ENCODE measurements around the gene SVBP.

The SVBP gene

GRCh38 chr1:42759114-42759513 lies 58.1 kb downstream of the SVBP start:
- no peak for DNase-seq

GRCh38 chr1:42758641-42759040 lies 58.6 kb downstream of the SVBP start:
- no peak for DNase-seq

- DNase-seq: no peak
Measured at GRCh38 chr1:42757892-42758275, 59.3 kb downstream of the SVBP start.
